PC-3 (cell line): ENCODE results near the gene STXBP4.

Source experiments
- EZH2 ChIP-seq: fragments of 300-600 bp; sonication (generic); IDR thresholded peaks from one replicate; pipeline ENCODE4 v1.6.1; 2017; ENCODE audit warnings: antibody characterized with exemption, mild to moderate bottlenecking, low read length; ENCODE audit not compliant: unreplicated experiment
- TF ChIP-seq, protein P1 (sequence below): fragments of 300-600 bp; sonication (generic); conservative IDR thresholded peaks from 2 replicates; pipeline ENCODE4 v1.5.1; 2017; ENCODE audit warnings: antibody characterized with exemption, low read depth, mild to moderate bottlenecking, low read length

- TF ChIP-seq, protein P1, sequence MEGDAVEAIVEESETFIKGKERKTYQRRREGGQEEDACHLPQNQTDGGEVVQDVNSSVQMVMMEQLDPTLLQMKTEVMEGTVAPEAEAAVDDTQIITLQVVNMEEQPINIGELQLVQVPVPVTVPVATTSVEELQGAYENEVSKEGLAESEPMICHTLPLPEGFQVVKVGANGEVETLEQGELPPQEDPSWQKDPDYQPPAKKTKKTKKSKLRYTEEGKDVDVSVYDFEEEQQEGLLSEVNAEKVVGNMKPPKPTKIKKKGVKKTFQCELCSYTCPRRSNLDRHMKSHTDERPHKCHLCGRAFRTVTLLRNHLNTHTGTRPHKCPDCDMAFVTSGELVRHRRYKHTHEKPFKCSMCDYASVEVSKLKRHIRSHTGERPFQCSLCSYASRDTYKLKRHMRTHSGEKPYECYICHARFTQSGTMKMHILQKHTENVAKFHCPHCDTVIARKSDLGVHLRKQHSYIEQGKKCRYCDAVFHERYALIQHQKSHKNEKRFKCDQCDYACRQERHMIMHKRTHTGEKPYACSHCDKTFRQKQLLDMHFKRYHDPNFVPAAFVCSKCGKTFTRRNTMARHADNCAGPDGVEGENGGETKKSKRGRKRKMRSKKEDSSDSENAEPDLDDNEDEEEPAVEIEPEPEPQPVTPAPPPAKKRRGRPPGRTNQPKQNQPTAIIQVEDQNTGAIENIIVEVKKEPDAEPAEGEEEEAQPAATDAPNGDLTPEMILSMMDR: no peak
- TF ChIP-seq EZH2: no peak
Measured at GRCh38 chr17:54920819-54921218, 47.7 kb upstream of the STXBP4 start.
